A549 (cell line): ENCODE data around the gene RAPSN.

Source experiments
- CBX8 ChIP-seq: fragments of 200-600 bp; sonication (generic); IDR thresholded peaks from 2 replicates; pipeline ENCODE4 v1.6.1; 2016
- CTCF ChIP-seq: fragments of >200 bp; sonication (Bioruptor Twin); formaldehyde crosslinking; IDR thresholded peaks from 3 replicates; pipeline ENCODE4 v1.5.1; 2016
- POLR2A ChIP-seq: IDR thresholded peaks from 2 replicates; pipeline ENCODE4 v1.6.1; 2012; ENCODE audit warnings: mild to moderate bottlenecking, low read length

- no peak for TF ChIP-seq POLR2A
- no peak for TF ChIP-seq CTCF
- TF ChIP-seq CBX8: no peak
Observed at GRCh38 chr11:47485107-47485506, 36.2 kb upstream of the RAPSN start.
